ENCODE results near the gene CNTNAP2.

GRCh38 chr7:148022832-148023231 is 1906.2 kb downstream of the CNTNAP2 start:
- TF ChIP-seq CTCF (IDR thresholded peaks at IDR 0.05): no peak
- no peak for TF ChIP-seq POLR2A (IDR thresholded peaks at IDR 0.05)
- no peak for TF ChIP-seq POLR2AphosphoS5 (IDR thresholded peaks at IDR 0.05)

Data from stomach (tissue), 4 donors.